Stimulated activated naive CD4-positive, alpha-beta T cell treated with Interleukin-2 at 50 U/mL for 16 hours (primary cell): Measurements from ENCODE around the gene TBCK.
"Not testable (repeated sequence)": the region's sequence is repeated elsewhere in the genome, so short reads cannot be mapped to it uniquely, and the experiment has no call there.

Experiments used
- DNase-seq: peaks from one replicate; lab custom pipeline; 2025; lab: John Stamatoyannopoulos, UW

Gene TBCK

GRCh38 chr4:106315968-106316772, at the start of gene TBCK, which contains the start of gene AIMP1:
Gene TBCK (minus strand): TSS chr4:106316209. CDS start chr4:106308960, 7,249 bp downstream.
Gene AIMP1 (plus strand): TSS chr4:106316550. CDS start chr4:106325010, 8,460 bp downstream.
- DNase-seq = peak; percentile 85

DNA sequence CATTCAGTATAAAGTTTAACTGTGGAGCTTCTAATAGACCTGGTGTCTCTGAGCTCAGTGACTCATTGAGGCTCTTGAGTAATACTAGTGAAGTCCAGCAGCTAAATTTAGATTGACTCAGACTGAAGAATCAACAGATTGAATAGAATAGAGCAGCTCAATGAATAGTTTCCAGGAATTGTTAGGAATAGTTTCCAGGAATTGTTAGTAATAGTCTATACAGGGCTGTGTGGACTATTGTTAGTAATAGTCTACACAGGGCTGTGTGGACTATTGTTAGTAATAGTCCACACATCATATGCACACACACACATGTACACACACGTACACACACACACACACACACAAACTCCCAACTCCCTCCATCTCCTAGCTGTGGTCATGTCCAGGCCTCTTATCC, 49.6 kb upstream of the TBCK start:
- no peak for DNase-seq

- no peak for DNase-seq
These were observed 48.3 kb upstream of the TBCK start for GRCh38 chr4:106364282-106364681.

GRCh38 chr4:106362086-106362825, 46.2 kb upstream of the TBCK start:
- no peak for DNase-seq

- no peak for DNase-seq
These were observed 42.9 kb upstream of the TBCK start for GRCh38 chr4:106358899-106359298.

GRCh38 chr4:106355193-106355592, 39.2 kb upstream of the TBCK start:
- no peak for DNase-seq

GRCh38 chr4:106353786-106354185, 37.8 kb upstream of the TBCK start:
- no peak for DNase-seq

- no peak for DNase-seq
These were observed 35.0 kb upstream of the TBCK start for GRCh38 chr4:106351016-106351415.

DNA sequence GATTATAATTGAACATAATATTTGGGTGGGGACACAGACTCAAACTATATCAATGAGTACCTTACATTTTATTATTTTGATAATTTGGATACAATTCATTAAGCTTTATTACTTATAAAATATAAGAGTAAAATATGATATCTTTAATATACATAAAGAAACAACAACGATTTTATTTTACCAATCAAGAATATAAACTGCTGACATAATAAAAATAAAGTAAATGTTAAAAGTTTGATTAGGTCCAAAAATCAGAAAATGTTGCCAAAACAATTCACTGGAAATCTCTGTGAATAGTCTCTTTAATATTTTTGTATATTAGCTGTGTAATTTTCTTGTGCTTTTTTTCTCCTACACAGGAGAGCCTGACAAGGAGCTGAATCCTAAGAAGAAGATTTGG, 31.2 kb upstream of the TBCK start:
- DNase-seq = no peak

GRCh38 chr4:106344647-106344970, 28.6 kb upstream of the TBCK start:
- DNase-seq = no peak

DNA sequence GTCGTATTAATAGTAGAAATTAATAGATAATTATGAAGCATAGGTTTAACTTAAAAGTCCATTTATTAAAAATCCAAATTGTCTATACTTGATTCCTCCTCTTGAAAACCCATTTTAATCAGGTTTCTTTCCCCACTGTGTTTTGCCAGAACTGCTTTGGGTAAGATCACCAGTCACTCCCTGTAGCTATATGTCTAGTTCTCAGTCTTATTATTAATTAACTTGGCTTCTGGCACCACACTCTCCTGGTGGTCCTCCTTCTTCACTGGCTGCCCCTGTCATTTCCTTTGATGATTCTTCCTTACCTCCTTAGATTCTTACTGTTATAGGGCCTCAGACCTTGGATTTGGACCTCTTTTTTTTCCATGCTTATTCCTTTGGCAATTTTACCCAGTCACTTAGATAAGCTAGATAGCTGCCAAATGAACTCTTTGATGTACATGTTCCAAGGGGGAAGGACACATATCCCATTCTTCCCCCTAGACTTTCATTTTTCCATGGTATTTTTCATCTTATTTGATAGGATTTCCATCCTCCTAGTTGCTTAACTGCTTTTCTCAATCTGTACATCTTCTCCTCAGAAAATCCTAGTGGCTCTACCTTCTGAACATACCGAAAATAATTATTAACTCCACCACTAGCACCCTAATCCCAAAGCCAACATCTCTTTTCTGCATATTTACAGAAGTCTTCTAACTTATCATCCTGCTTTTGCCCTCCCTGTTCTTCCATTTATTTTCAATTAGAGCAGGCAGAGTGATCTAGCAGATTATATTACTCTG, 28.0 kb upstream of the TBCK start:
- DNase-seq = no peak

DNA sequence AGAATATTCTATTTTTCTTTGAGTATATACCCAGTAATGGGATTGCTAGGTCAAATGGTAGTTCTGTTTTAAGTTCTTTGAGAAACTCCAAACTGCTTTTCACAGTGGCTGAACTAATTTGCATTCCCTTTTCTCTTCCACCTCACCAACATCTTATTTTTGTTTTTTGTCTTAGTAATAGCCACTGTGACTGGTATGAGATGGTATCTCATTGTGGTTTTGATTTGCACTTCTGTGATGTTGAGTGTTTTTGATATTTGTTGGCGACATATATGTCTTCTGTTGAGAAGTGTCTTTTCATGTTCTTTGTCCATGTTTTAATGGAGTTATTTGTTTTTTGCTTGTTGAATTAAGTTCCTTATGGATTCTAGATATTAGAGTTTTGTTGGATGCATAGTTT, 24.8 kb upstream of the TBCK start:
- no peak for DNase-seq

GRCh38 chr4:106339431-106339830, 23.4 kb upstream of the TBCK start:
- no peak for DNase-seq

- no peak for DNase-seq
These were observed 22.7 kb upstream of the TBCK start for GRCh38 chr4:106338671-106339070.

DNA sequence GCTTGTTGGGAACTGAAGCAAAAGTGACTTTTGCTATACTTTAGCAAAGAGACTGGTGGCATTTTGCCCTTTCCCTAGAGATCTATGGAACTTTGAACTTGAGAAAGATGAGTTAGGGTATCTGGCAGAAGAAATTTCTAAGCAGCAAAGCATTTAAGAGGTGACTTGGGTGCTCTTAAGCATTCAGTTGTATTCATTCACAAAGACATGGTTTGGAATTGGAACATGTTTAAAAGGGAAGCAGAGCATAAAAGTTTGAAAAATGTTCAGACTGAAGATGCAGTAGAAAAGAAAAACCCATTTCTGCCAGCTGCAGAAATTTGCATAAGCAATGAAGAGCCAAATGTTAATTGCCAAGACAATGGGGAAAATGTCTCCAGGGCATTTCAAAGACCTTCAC, 21.9 kb upstream of the TBCK start:
- no peak for DNase-seq

- no peak for DNase-seq
These were observed 20.6 kb upstream of the TBCK start for GRCh38 chr4:106336618-106337017.

DNA sequence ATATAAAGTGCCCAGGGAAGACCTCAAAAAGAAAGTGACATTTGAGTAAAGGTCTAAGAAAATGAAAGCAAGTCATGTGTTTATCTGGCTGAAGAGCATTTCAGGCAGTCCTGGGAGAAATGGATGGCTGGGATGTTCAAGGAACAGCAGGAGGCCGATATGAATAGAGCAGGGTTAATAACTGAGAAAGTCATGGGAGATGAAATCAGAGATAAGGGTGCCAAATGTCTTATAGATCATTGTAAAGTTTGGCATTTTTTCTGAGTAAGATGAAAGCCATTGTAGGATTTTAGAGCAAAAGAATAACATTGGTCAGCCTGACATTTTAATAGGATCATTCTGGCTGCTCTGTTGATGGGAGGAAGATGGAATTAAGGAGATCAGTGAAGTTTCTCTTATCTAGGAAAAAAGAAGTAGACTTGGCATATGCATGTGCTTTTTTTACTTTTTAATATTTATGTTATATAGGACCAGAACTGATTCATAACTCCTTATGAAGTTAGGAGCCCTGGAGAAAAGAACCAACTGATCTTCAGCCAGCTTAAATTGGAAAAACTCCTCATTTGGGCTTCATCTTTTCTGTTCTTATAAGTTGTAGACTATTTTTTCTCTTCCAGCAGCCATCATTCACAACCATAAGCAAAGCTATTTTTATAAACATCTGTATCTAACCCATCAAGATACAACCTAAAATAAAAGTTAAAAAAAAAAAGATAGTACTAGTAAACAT, 18.9 kb upstream of the TBCK start:
- DNase-seq = no peak

DNA sequence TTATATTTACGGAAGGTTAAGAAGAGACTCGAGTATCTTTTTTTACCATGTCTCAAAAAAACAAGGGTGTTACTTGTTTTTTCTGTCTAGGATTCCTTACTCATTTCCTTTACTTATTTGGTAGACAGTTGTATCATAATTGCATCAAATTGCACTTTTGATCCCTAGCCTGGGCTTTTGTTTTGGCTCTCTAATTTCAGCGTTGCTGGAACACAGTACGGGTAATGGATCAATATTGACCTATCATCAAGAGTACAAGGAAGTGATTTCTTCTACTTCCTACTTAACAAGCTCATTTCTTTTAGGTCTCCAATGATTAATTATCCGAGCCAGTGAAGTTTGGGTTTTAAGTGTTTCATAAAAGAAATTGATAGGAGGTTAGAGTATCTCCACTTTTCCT, 17.2 kb upstream of the TBCK start:
- no peak for DNase-seq

DNA sequence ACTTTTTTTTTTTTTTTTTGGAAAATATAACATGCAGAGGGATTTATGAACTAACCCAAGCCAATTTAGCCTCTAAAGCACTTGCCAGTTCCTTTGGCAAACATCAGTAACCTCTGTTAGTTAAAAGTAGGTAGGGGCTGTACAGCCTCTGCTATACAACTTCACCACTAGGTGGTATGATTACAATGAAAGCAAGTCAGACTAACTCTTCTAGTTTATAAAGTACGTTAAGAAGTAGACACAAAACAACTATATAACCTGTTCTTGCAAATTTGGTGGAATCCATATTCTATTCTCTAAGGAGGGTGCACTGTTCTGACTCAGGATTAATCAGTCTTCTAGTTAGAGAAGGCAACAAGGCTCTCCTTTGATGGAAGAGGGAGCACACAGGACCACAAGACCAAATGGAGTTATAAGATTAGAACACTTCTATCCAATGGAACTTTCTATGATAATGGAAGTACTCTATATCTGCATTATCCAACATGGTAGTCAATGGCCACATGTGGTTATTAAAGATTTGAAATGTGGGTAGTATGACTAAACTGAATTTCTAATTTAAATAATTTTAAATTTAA, 13.1 kb upstream of the TBCK start:
- DNase-seq = no peak

DNA sequence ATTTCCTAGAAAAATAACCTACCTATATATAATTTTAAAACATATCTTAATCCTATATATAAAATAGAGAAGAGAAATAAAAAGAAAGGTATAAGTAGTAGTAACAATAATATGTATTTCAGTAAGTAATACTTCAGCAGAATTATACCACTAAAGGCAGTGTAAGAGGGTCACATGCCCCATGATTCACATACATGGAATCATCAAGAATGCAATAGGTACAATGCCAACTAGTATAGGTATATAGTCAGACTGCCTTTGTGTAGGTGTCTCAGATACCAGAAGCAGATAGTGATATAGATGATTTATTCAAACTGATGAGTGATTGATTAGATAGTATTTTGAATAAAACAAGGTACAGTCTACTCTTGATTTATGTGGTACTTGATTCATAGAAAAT, 9.8 kb upstream of the TBCK start:
- DNase-seq = no peak

DNA sequence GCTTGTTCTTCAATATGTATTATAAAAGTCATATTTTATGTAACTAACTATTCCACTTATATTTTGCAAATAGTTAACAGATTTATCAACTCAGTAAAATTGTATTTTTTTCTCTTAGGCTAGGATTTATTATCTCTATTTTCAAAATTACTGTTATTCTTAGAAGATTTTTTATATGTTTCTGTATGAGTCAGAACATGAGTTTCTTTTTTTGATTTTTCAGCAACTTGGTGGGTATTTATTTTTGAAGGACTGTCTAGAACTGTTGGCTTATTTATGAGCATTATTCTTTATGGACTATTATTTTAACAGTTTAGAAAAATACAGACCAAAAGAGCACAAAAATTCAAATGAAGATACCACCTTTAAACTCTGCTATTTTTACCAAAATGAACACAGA, 7.1 kb upstream of the TBCK start:
- DNase-seq = no peak

DNA sequence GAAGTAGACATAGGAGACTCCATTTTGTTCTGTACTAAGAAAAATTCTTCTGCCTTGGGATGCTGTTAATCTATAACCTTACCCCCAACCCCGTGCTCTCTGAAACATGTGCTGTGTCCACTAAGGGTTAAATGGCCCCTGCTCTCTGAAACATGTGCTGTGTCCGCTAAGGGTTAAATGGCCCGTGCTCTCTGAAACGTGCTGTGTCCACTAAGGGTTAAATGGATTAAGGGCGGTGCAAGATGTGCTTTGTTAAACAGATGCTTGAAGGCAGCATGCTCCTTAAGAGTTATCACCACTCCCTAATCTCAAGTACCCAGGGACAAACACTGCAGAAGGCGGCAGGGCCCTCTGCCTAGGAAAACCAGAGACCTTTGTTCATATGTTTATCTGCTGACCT, 5.8 kb upstream of the TBCK start:
- DNase-seq = not testable (repeated sequence)
